HepG2 (cell line): ENCODE results near the gene CEP104. TPM values are rescaled to one million over a fixed set of nuclear protein-coding genes. Genes with fewer than 3 reads are reported as not detected.

ENCODE experiments used
- AGO1 ChIP-seq: fragments of 200-400 bp; formaldehyde crosslinking; IDR thresholded peaks from 2 replicates; pipeline ENCODE4 v1.6.1; 2017; ENCODE audit warnings: mild to moderate bottlenecking, low read depth, low read length, moderate library complexity; ENCODE audit not compliant: poor library complexity, severe bottlenecking
- CBX5 ChIP-seq: sonication (generic); formaldehyde crosslinking; IDR thresholded peaks from 2 replicates; pipeline ENCODE4 v1.4.0; 2020; ENCODE audit warnings: missing genetic modification reagents, borderline replicate concordance
- FOXA3 ChIP-seq: IDR thresholded peaks from 2 replicates; pipeline ENCODE4 v1.6.1; 2016; ENCODE audit warnings: missing genetic modification reagents, missing compliant biosample characterization
- MBNL3 ChIP-seq: fragments of 250-450 bp; sonication (Bioruptor Pico); conservative IDR thresholded peaks from 2 replicates; pipeline ENCODE4 v1.8.0; 2022; ENCODE audit warnings: mild to moderate bottlenecking, inconsistent platforms
- MED13 ChIP-seq: sonication (generic); formaldehyde crosslinking; IDR thresholded peaks from 2 replicates; pipeline ENCODE4 v1.5.0; 2020; ENCODE audit warnings: missing genetic modification reagents
- NBN ChIP-seq: fragments of 450-650 bp; conservative IDR thresholded peaks from 2 replicates; pipeline ENCODE4 v1.6.1; 2017
- POLR2A ChIP-seq, 2 experiments: IDR thresholded peaks; 2 replicates each; pipeline ENCODE4 v1.6.1; 2011; ENCODE audit warnings: low read depth in 2 of 2, low read length in 2 of 2, mild to moderate bottlenecking in 1 of 2, moderate library complexity in 1 of 2; ENCODE audit not compliant: insufficient read depth in 1 of 2
- SOX5 ChIP-seq: IDR thresholded peaks from 2 replicates; pipeline ENCODE4 v1.6.1; 2016; ENCODE audit warnings: borderline replicate concordance
- ZFP37 ChIP-seq: sonication (generic); formaldehyde crosslinking; IDR thresholded peaks from 2 replicates; pipeline ENCODE4 v1.4.0; 2020; ENCODE audit warnings: missing genetic modification reagents, borderline replicate concordance
- ZIK1 ChIP-seq: sonication (generic); formaldehyde crosslinking; IDR thresholded peaks from 2 replicates; pipeline ENCODE4 v1.5.0; 2020; ENCODE audit warnings: mild to moderate bottlenecking, low read depth, missing genetic modification reagents, borderline replicate concordance
- ZNF121 ChIP-seq: sonication (generic); formaldehyde crosslinking; IDR thresholded peaks from 2 replicates; pipeline ENCODE4 v1.5.0; 2020; ENCODE audit warnings: mild to moderate bottlenecking, missing genetic modification reagents
- ZNF496 ChIP-seq: sonication (generic); formaldehyde crosslinking; IDR thresholded peaks from 2 replicates; pipeline ENCODE4 v1.8.1; 2023; ENCODE audit warnings: mild to moderate bottlenecking, moderate library complexity, missing genetic modification reagents; ENCODE audit not compliant: insufficient replicate concordance
- ZNF552 ChIP-seq: sonication (generic); formaldehyde crosslinking; IDR thresholded peaks from 2 replicates; pipeline ENCODE4 v1.9.0; 2022; ENCODE audit warnings: missing genetic modification reagents, mild to moderate bottlenecking, borderline replicate concordance
- ZNF703 ChIP-seq: sonication (generic); formaldehyde crosslinking; IDR thresholded peaks from 2 replicates; pipeline ENCODE4 v1.5.1; 2020; ENCODE audit warnings: missing genetic modification reagents, mild to moderate bottlenecking, moderate library complexity, borderline replicate concordance
- ZNF850 ChIP-seq: sonication (generic); formaldehyde crosslinking; conservative IDR thresholded peaks from 2 replicates; pipeline ENCODE4 v1.9.0; 2021; ENCODE audit warnings: mild to moderate bottlenecking, missing genetic modification reagents
- ZSCAN31 ChIP-seq: sonication (generic); formaldehyde crosslinking; IDR thresholded peaks from 2 replicates; pipeline ENCODE4 v1.5.0; 2020; ENCODE audit warnings: low read depth, mild to moderate bottlenecking, missing genetic modification reagents
- polyA plus RNA-seq, 8 experiments: library from polyadenylated mRNA; depleted of rRNA in 3 of 8; stranded (reverse) in 7 of 8; unstranded in 1 of 8; fragments of >200 nt; fragmentation: Illumina TruSeq in 4 of 8; extraction: Trizol in 4 of 8; gene quantifications; 2 replicates each; pipeline versions ENCODE4 v1.2.1 to v1.2.3, GENCODE V29; 2011 to 2016; ENCODE audit warnings: low read depth in 4 of 8, missing spikeins in 1 of 8, mixed read lengths in 1 of 8; ENCODE audit not compliant: insufficient read depth in 1 of 8
- total RNA-seq, 5 experiments: library from RNA; depleted of rRNA; stranded (reverse); fragments of >200 nt; fragmentation: Illumina TruSeq; extraction: Trizol; gene quantifications; 2 replicates each; pipeline ENCODE4 v1.2.3, GENCODE V29; 2016; ENCODE audit warnings: low read depth in 1 of 5
- TF ChIP-seq, protein P1 (sequence below): sonication (generic); IDR thresholded peaks from 2 replicates; pipeline ENCODE4 v1.6.1; 2016; ENCODE audit warnings: low read depth, borderline replicate concordance
- TF ChIP-seq, protein P2 (sequence below): IDR thresholded peaks from 2 replicates; pipeline ENCODE4 v1.6.1; 2016; ENCODE audit warnings: mild to moderate bottlenecking, missing biosample characterization, missing genetic modification reagents
- TF ChIP-seq, protein P3 (sequence below): sonication (generic); formaldehyde crosslinking; IDR thresholded peaks from 2 replicates; pipeline ENCODE4 v1.9.0; 2021; ENCODE audit warnings: missing genetic modification reagents, borderline replicate concordance
- TF ChIP-seq, protein P4 (sequence below): IDR thresholded peaks from 2 replicates; pipeline ENCODE4 v1.6.1; 2012; ENCODE audit warnings: low read length, improper control_type of control experiment
- TF ChIP-seq, protein P5 (sequence below): sonication (generic); formaldehyde crosslinking; IDR thresholded peaks from 2 replicates; pipeline ENCODE4 v1.4.0; 2020; ENCODE audit warnings: missing genetic modification reagents

Gene CEP104
- total and polyA plus RNA-seq, 2 of the 13 experiments (the other 11 are each of a cell fraction or from before 2014, with no cell fraction given): 20.4 to 30.1 TPM

DNA sequence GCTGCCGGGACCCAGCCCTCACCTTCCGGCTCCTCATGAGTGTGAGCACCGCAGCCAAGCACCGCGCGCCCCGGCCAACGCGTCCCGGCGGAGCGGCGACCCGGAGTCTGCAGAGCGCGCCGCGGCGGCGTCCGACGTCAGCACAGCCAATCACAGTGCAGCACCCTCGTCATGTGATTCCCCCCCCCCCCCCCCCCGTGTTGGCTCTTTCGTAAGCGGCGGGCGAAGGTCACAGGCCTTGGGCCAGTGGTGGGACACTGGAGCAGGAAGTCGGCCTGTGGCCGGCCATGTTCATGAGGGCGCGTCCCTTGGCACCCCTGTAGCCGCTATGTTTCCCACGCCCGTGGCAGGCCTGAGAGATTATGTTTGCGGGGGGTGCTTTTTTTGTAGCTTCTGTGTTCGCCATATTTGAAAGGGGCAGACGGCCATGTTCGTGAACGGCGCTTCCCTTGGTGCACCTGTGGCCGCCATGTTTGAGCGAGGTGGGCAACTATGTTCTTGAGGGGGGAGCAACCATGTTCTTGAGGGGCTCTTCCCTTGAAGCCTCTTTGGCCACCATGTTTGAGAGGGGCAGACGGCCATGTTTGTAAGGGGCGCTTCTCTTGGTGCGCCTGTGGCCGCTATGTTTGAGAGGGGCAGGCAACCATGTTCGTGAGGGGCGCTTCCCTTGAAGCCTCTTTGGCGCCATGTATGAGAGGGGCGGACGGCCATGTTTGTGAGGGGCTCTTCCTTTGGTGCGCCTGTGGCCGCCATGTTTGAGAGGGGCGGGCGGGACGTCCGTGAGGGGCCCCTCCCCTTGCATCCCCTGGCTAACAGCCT, 43.3 kb upstream of the CEP104 start, which contains the start of gene C1orf174 (continued):
- TF ChIP-seq ZNF552 (CRISPR knock-in tag): no peak
- TF ChIP-seq, protein P1, sequence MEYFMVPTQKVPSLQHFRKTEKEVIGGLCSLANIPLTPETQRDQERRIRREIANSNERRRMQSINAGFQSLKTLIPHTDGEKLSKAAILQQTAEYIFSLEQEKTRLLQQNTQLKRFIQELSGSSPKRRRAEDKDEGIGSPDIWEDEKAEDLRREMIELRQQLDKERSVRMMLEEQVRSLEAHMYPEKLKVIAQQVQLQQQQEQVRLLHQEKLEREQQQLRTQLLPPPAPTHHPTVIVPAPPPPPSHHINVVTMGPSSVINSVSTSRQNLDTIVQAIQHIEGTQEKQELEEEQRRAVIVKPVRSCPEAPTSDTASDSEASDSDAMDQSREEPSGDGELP: peak; percentile 1; the same call in 1 of the 2 replicates
- TF ChIP-seq ZSCAN31 (CRISPR knock-in tag): no peak; the same call in 1 of the 2 replicates
- TF ChIP-seq ZNF496 (CRISPR knock-in tag): no peak
- no peak for TF ChIP-seq ZNF850 (CRISPR knock-in tag)
- 0 out of 2 replicates have a peak, but pooled peaks have one; percentile 28 for TF ChIP-seq ZIK1 (CRISPR knock-in tag)
- TF ChIP-seq NBN: no peak
- TF ChIP-seq POLR2A (IDR thresholded peaks at IDR 0.05; ENCODE audit: insufficient read depth in 1 of 2, low read depth in 2 of 2, low read length in 2 of 2): peak in 1 of 2 experiments; percentile 85; a peak in 2 of 4 replicates
- TF ChIP-seq SOX5 (CRISPR knock-in tag): no peak
- no peak for TF ChIP-seq ZFP37
- TF ChIP-seq ZNF703: no peak
- TF ChIP-seq, protein P2, sequence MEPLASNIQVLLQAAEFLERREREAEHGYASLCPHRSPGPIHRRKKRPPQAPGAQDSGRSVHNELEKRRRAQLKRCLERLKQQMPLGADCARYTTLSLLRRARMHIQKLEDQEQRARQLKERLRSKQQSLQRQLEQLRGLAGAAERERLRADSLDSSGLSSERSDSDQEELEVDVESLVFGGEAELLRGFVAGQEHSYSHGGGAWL: no peak
- no peak for TF ChIP-seq MBNL3
- TF ChIP-seq ZNF121 (CRISPR knock-in tag): no peak; the same call in 1 of the 2 replicates
- no peak for TF ChIP-seq AGO1
- no peak for TF ChIP-seq FOXA3 (CRISPR knock-in tag)
- TF ChIP-seq, protein P3, sequence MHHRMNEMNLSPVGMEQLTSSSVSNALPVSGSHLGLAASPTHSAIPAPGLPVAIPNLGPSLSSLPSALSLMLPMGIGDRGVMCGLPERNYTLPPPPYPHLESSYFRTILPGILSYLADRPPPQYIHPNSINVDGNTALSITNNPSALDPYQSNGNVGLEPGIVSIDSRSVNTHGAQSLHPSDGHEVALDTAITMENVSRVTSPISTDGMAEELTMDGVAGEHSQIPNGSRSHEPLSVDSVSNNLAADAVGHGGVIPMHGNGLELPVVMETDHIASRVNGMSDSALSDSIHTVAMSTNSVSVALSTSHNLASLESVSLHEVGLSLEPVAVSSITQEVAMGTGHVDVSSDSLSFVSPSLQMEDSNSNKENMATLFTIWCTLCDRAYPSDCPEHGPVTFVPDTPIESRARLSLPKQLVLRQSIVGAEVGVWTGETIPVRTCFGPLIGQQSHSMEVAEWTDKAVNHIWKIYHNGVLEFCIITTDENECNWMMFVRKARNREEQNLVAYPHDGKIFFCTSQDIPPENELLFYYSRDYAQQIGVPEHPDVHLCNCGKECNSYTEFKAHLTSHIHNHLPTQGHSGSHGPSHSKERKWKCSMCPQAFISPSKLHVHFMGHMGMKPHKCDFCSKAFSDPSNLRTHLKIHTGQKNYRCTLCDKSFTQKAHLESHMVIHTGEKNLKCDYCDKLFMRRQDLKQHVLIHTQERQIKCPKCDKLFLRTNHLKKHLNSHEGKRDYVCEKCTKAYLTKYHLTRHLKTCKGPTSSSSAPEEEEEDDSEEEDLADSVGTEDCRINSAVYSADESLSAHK (CRISPR knock-in tag): no peak
- no peak for TF ChIP-seq MED13
- no peak for TF ChIP-seq CBX5 (CRISPR knock-in tag)
- TF ChIP-seq, protein P4, sequence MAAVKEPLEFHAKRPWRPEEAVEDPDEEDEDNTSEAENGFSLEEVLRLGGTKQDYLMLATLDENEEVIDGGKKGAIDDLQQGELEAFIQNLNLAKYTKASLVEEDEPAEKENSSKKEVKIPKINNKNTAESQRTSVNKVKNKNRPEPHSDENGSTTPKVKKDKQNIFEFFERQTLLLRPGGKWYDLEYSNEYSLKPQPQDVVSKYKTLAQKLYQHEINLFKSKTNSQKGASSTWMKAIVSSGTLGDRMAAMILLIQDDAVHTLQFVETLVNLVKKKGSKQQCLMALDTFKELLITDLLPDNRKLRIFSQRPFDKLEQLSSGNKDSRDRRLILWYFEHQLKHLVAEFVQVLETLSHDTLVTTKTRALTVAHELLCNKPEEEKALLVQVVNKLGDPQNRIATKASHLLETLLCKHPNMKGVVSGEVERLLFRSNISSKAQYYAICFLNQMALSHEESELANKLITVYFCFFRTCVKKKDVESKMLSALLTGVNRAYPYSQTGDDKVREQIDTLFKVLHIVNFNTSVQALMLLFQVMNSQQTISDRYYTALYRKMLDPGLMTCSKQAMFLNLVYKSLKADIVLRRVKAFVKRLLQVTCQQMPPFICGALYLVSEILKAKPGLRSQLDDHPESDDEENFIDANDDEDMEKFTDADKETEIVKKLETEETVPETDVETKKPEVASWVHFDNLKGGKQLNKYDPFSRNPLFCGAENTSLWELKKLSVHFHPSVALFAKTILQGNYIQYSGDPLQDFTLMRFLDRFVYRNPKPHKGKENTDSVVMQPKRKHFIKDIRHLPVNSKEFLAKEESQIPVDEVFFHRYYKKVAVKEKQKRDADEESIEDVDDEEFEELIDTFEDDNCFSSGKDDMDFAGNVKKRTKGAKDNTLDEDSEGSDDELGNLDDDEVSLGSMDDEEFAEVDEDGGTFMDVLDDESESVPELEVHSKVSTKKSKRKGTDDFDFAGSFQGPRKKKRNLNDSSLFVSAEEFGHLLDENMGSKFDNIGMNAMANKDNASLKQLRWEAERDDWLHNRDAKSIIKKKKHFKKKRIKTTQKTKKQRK: no peak
- TF ChIP-seq, protein P5, sequence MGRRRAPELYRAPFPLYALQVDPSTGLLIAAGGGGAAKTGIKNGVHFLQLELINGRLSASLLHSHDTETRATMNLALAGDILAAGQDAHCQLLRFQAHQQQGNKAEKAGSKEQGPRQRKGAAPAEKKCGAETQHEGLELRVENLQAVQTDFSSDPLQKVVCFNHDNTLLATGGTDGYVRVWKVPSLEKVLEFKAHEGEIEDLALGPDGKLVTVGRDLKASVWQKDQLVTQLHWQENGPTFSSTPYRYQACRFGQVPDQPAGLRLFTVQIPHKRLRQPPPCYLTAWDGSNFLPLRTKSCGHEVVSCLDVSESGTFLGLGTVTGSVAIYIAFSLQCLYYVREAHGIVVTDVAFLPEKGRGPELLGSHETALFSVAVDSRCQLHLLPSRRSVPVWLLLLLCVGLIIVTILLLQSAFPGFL (CRISPR knock-in tag): no peak
